Hindlimb muscle (tissue), 1 donor: ENCODE results near the gene OR6C65. TPM values are rescaled to one million over a fixed set of nuclear protein-coding genes. Genes with fewer than 3 reads are reported as not detected.
"Not testable (repeated sequence)": the region's sequence is repeated elsewhere in the genome, so short reads cannot be mapped to it uniquely, and the experiment has no call there.

Experiments used
- DNase-seq: peaks from one replicate; pipeline ENCODE4 v3.0.0-alpha.2; 2013
- polyA plus RNA-seq: library from polyadenylated mRNA; unstranded; fragments of 120-200 nt; gene quantifications from one replicate; pipeline ENCODE4 v1.2.1, GENCODE V29; 2013; ENCODE audit not compliant: insufficient read length

The OR6C65 gene
- not detected for polyA plus RNA-seq

GRCh38 chr12:55400229-55400628 lies at the start of gene OR6C65:
TSS of gene OR6C65 (plus strand) at chr12:55400529. CDS start at chr12:55400529, 0 bp downstream.
- no peak for DNase-seq

- not testable (repeated sequence) for DNase-seq
These were observed 45.0 kb upstream of the OR6C65 start for GRCh38 chr12:55355338-55355737.

GRCh38 chr12:55362675-55363074 lies 37.7 kb upstream of the OR6C65 start, which contains the start of gene OR6C75:
TSS of gene OR6C75 (plus strand) at chr12:55362975. CDS start at chr12:55365111, 2,136 bp downstream.
- DNase-seq = no peak

- no peak for DNase-seq
These were observed 35.2 kb upstream of the OR6C65 start for GRCh38 chr12:55365086-55365485.

GRCh38 chr12:55372521-55372920 lies 27.8 kb upstream of the OR6C65 start:
- DNase-seq = no peak

GRCh38 chr12:55385891-55386290 lies 14.4 kb upstream of the OR6C65 start:
- no peak for DNase-seq

GRCh38 chr12:55392032-55392795 lies 8.1 kb upstream of the OR6C65 start:
- no peak for DNase-seq

GRCh38 chr12:55396326-55396725 lies 4.0 kb upstream of the OR6C65 start:
- DNase-seq = no peak

GRCh38 chr12:55407866-55408265 lies 7.5 kb downstream of the OR6C65 start:
- no peak for DNase-seq

- DNase-seq = not testable (repeated sequence)
These were observed 8.8 kb downstream of the OR6C65 start for GRCh38 chr12:55409133-55409532.

- DNase-seq = not testable (repeated sequence)
These were observed 11.8 kb downstream of the OR6C65 start for GRCh38 chr12:55412138-55412537.

- not testable (repeated sequence) for DNase-seq
These were observed 13.4 kb downstream of the OR6C65 start for GRCh38 chr12:55413498-55414388.

GRCh38 chr12:55414396-55414823 lies 14.1 kb downstream of the OR6C65 start:
- DNase-seq = not testable (repeated sequence)

- DNase-seq = not testable (repeated sequence)
These were observed 14.6 kb downstream of the OR6C65 start for GRCh38 chr12:55414889-55415288.

- no peak for DNase-seq
These were observed 16.6 kb downstream of the OR6C65 start for GRCh38 chr12:55416961-55417360.

GRCh38 chr12:55420307-55420962 lies 20.1 kb downstream of the OR6C65 start:
- DNase-seq = no peak

- no peak for DNase-seq
These were observed 25.6 kb downstream of the OR6C65 start, which contains the start of gene OR6C76 for GRCh38 chr12:55425954-55426353. TSS of gene OR6C76 (plus strand) at chr12:55426254. CDS start at chr12:55426254, 0 bp downstream.

- no peak for DNase-seq
These were observed 28.3 kb downstream of the OR6C65 start for GRCh38 chr12:55428331-55429243.

GRCh38 chr12:55441233-55441632 lies 40.9 kb downstream of the OR6C65 start:
- DNase-seq = not testable (repeated sequence)

- DNase-seq = no peak
These were observed 43.4 kb downstream of the OR6C65 start, which contains the start of gene OR6C2 for GRCh38 chr12:55443776-55444175. TSS of gene OR6C2 (plus strand) at chr12:55444076. CDS start at chr12:55452214, 8,138 bp downstream.

GRCh38 chr12:55445357-55445756 lies 45.0 kb downstream of the OR6C65 start:
- DNase-seq = no peak
